ENCODE results near the gene SH3PXD2A.

Gene SH3PXD2A

GRCh38 chr10:103742824-103743223 is 112.6 kb downstream of the SH3PXD2A start:
- no peak for DNase-seq (ENCODE audit: low read depth)
- H3K4me3 ChIP-seq (ENCODE audit: control insufficient read depth, low read depth, low read length), result no peak overlapping the region
- no peak for TF ChIP-seq CTCF (conservative IDR thresholded peaks at IDR 0.05; ENCODE audit: control insufficient read depth, insufficient read depth, low read depth, low read length)

- TF ChIP-seq CTCF (conservative IDR thresholded peaks at IDR 0.05; ENCODE audit: control insufficient read depth, insufficient read depth, low read depth, low read length), result no peak
- H3K4me3 ChIP-seq (ENCODE audit: control insufficient read depth, low read depth, low read length), result no peak overlapping the region
- DNase-seq (ENCODE audit: low read depth), result no peak
These were observed 114.8 kb downstream of the SH3PXD2A start for GRCh38 chr10:103740611-103741010.

GRCh38 chr10:103739039-103739764 is 116.2 kb downstream of the SH3PXD2A start:
- no peak for TF ChIP-seq CTCF (conservative IDR thresholded peaks at IDR 0.05; ENCODE audit: control insufficient read depth, insufficient read depth, low read depth, low read length)
- H3K4me3 ChIP-seq (ENCODE audit: control insufficient read depth, low read depth, low read length), result no peak overlapping the region
- peak; percentile 96 for DNase-seq (ENCODE audit: low read depth)

GRCh38 chr10:103737735-103738367 is 117.5 kb downstream of the SH3PXD2A start:
- no peak for TF ChIP-seq CTCF (conservative IDR thresholded peaks at IDR 0.05; ENCODE audit: control insufficient read depth, insufficient read depth, low read depth, low read length)
- H3K4me3 ChIP-seq (ENCODE audit: control insufficient read depth, low read depth, low read length), result no peak overlapping the region
- no peak for DNase-seq (ENCODE audit: low read depth)

- DNase-seq (ENCODE audit: low read depth), result peak; percentile 36
- H3K4me3 ChIP-seq (ENCODE audit: control insufficient read depth, low read depth, low read length), result no peak overlapping the region
- TF ChIP-seq CTCF (conservative IDR thresholded peaks at IDR 0.05; ENCODE audit: control insufficient read depth, insufficient read depth, low read depth, low read length), result no peak
These were observed 118.6 kb downstream of the SH3PXD2A start for GRCh38 chr10:103736763-103737162.

- no peak for TF ChIP-seq CTCF (conservative IDR thresholded peaks at IDR 0.05; ENCODE audit: control insufficient read depth, insufficient read depth, low read depth, low read length)
- DNase-seq (ENCODE audit: low read depth), result no peak
- no peak overlapping the region for H3K4me3 ChIP-seq (ENCODE audit: control insufficient read depth, low read depth, low read length)
These were observed 119.3 kb downstream of the SH3PXD2A start for GRCh38 chr10:103736044-103736443.
